HepG2 (cell line): ENCODE data around the gene CDC34. TPM values are rescaled to one million over a fixed set of nuclear protein-coding genes. Genes with fewer than 3 reads are reported as not detected.
A peak's percentile ranks its signal among the peaks of the same experiment; 100 is the strongest.

ENCODE experiments used
- ATM ChIP-seq: fragments of 450-650 bp; IDR thresholded peaks from 2 replicates; pipeline ENCODE4 v1.7.1; 2017; ENCODE audit warnings: mild to moderate bottlenecking, borderline replicate concordance
- BORCS8-MEF2B ChIP-seq: sonication (generic); formaldehyde crosslinking; IDR thresholded peaks from 2 replicates; pipeline ENCODE4 v1.8.0; 2022; ENCODE audit warnings: mild to moderate bottlenecking, missing genetic modification reagents
- ETV5 ChIP-seq: IDR thresholded peaks from 2 replicates; pipeline ENCODE4 v1.6.1; 2018; ENCODE audit warnings: missing biosample characterization, missing genetic modification reagents, inconsistent platforms, borderline replicate concordance
- KAT8 ChIP-seq: IDR thresholded peaks from 2 replicates; pipeline ENCODE4 v1.6.1; 2016; ENCODE audit warnings: missing genetic modification reagents, missing compliant biosample characterization
- KDM2A ChIP-seq: sonication (generic); formaldehyde crosslinking; IDR thresholded peaks from 2 replicates; pipeline ENCODE4 v1.4.0; 2020; ENCODE audit warnings: low read depth, missing genetic modification reagents, borderline replicate concordance
- MIXL1 ChIP-seq: IDR thresholded peaks from 2 replicates; pipeline ENCODE4 v1.6.1; 2016
- MTA1 ChIP-seq: sonication (generic); formaldehyde crosslinking; IDR thresholded peaks from 2 replicates; pipeline ENCODE4 v1.4.0; 2020; ENCODE audit warnings: missing genetic modification reagents, mild to moderate bottlenecking, borderline replicate concordance
- RAD51 ChIP-seq: fragments of 450-650 bp; IDR thresholded peaks from 2 replicates; pipeline ENCODE4 v1.6.1; 2016; ENCODE audit warnings: borderline replicate concordance
- REST ChIP-seq, 2 experiments: IDR thresholded peaks; 2 replicates each; pipeline ENCODE4 v1.6.1; 2011 to 2012; ENCODE audit warnings: low read length in 2 of 2, borderline replicate concordance in 1 of 2, low read depth in 1 of 2, mild to moderate bottlenecking in 1 of 2, moderate library complexity in 1 of 2
- SNAPC5 ChIP-seq: sonication (generic); formaldehyde crosslinking; IDR thresholded peaks from 2 replicates; pipeline ENCODE4 v1.8.1; 2023; ENCODE audit warnings: mild to moderate bottlenecking, missing genetic modification reagents, borderline replicate concordance
- SP2 ChIP-seq: sonication (generic); formaldehyde crosslinking; IDR thresholded peaks from 2 replicates; pipeline ENCODE4 v1.5.1; 2020; ENCODE audit warnings: mild to moderate bottlenecking, missing genetic modification reagents
- ZBTB2 ChIP-seq: sonication (generic); formaldehyde crosslinking; IDR thresholded peaks from 2 replicates; pipeline ENCODE4 v1.8.0; 2022; ENCODE audit warnings: low read depth, missing genetic modification reagents
- ZNF282 ChIP-seq: fragments of 450-650 bp; IDR thresholded peaks from 2 replicates; pipeline ENCODE4 v1.6.1; 2018; ENCODE audit not compliant: partially characterized antibody
- ZNF790 ChIP-seq: sonication (generic); formaldehyde crosslinking; IDR thresholded peaks from 2 replicates; pipeline ENCODE4 v1.8.0; 2022; ENCODE audit warnings: missing genetic modification reagents, mild to moderate bottlenecking, borderline replicate concordance
- polyA plus RNA-seq, 8 experiments: library from polyadenylated mRNA; depleted of rRNA in 3 of 8; stranded (reverse) in 7 of 8; unstranded in 1 of 8; fragments of >200 nt; fragmentation: Illumina TruSeq in 4 of 8; extraction: Trizol in 4 of 8; gene quantifications; 2 replicates each; pipeline versions ENCODE4 v1.2.1 to v1.2.3, GENCODE V29; 2011 to 2016; ENCODE audit warnings: low read depth in 4 of 8, missing spikeins in 1 of 8, mixed read lengths in 1 of 8; ENCODE audit not compliant: insufficient read depth in 1 of 8
- total RNA-seq, 5 experiments: library from RNA; depleted of rRNA; stranded (reverse); fragments of >200 nt; fragmentation: Illumina TruSeq; extraction: Trizol; gene quantifications; 2 replicates each; pipeline ENCODE4 v1.2.3, GENCODE V29; 2016; ENCODE audit warnings: low read depth in 1 of 5
- TF ChIP-seq, protein P1 (sequence below): sonication (generic); formaldehyde crosslinking; IDR thresholded peaks from 2 replicates; pipeline ENCODE4 v1.9.0; 2021; ENCODE audit warnings: missing genetic modification reagents, borderline replicate concordance
- TF ChIP-seq, protein P2 (sequence below): sonication (generic); formaldehyde crosslinking; IDR thresholded peaks from 2 replicates; pipeline ENCODE4 v1.4.0; 2020; ENCODE audit warnings: missing genetic modification reagents
- TF ChIP-seq, protein P3 (sequence below): sonication (generic); formaldehyde crosslinking; IDR thresholded peaks from 2 replicates; pipeline ENCODE4 v1.8.0; 2022; ENCODE audit warnings: mild to moderate bottlenecking, missing genetic modification reagents; ENCODE audit not compliant: insufficient replicate concordance

CDC34 gene
- total and polyA plus RNA-seq, 2 of the 13 experiments (the other 11 are each of a cell fraction or from before 2014, with no cell fraction given), result 138 to 150 TPM

DNA sequence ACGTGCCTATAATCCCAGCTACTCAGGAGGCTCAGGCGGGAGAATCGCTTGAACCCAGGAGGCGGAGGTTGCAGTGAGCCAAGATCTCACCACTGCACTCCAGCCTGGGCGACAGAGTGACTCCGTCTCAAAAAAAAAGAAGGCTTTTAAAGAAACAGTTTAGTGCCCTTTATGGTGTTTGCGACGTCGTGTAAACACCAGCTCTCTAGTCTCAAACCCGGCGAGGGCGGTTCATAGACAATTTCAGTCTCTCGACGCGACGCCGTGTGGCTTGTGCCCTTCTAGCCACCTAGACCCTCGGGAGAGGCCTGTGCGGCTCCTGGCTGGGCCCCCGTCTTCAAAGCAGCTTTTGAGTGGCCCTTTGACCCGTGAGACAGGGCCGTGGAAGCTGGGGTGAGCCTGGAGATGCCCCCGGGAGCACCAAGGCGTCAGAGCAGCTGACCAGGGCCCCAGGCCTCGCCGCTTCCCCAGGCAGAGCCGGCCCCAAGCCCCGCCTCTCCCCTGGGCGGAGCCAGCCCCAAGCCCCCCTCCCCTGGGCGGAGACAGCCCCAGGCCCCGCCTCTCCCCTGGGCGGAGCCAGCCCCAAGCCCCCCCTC, 40.3 kb upstream of the CDC34 start (continued):
- TF ChIP-seq, protein P1, sequence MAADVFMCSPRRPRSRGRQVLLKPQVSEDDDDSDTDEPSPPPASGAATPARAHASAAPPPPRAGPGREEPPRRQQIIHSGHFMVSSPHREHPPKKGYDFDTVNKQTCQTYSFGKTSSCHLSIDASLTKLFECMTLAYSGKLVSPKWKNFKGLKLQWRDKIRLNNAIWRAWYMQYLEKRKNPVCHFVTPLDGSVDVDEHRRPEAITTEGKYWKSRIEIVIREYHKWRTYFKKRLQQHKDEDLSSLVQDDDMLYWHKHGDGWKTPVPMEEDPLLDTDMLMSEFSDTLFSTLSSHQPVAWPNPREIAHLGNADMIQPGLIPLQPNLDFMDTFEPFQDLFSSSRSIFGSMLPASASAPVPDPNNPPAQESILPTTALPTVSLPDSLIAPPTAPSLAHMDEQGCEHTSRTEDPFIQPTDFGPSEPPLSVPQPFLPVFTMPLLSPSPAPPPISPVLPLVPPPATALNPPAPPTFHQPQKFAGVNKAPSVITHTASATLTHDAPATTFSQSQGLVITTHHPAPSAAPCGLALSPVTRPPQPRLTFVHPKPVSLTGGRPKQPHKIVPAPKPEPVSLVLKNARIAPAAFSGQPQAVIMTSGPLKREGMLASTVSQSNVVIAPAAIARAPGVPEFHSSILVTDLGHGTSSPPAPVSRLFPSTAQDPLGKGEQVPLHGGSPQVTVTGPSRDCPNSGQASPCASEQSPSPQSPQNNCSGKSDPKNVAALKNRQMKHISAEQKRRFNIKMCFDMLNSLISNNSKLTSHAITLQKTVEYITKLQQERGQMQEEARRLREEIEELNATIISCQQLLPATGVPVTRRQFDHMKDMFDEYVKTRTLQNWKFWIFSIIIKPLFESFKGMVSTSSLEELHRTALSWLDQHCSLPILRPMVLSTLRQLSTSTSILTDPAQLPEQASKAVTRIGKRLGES (CRISPR knock-in tag), result no peak
- TF ChIP-seq KDM2A (peak; percentile 67), MIXL1 (CRISPR knock-in tag) (0 out of 2 replicates have a peak, but pooled peaks have one; percentile 11), KAT8 (peak; percentile 68), RAD51 (no peak), MTA1 (peak; percentile 69; the same call in 1 of the 2 replicates), BORCS8-MEF2B (CRISPR knock-in tag) (peak; percentile 59; the same call in 1 of the 2 replicates), ATM (no peak), REST (IDR thresholded peaks at IDR 0.05; ENCODE audit: borderline replicate concordance in 1 of 2, low read depth in 1 of 2, low read length in 2 of 2) (no peak), ZNF790 (no peak), ETV5 (CRISPR knock-in tag) (peak; percentile 14; the same call in 1 of the 2 replicates), ZNF282 (no peak), ZBTB2 (CRISPR knock-in tag) (no peak), SNAPC5 (CRISPR knock-in tag) (0 out of 2 replicates have a peak, but pooled peaks have one; percentile 39), SP2 (CRISPR knock-in tag) (no peak)
- TF ChIP-seq, protein P2, sequence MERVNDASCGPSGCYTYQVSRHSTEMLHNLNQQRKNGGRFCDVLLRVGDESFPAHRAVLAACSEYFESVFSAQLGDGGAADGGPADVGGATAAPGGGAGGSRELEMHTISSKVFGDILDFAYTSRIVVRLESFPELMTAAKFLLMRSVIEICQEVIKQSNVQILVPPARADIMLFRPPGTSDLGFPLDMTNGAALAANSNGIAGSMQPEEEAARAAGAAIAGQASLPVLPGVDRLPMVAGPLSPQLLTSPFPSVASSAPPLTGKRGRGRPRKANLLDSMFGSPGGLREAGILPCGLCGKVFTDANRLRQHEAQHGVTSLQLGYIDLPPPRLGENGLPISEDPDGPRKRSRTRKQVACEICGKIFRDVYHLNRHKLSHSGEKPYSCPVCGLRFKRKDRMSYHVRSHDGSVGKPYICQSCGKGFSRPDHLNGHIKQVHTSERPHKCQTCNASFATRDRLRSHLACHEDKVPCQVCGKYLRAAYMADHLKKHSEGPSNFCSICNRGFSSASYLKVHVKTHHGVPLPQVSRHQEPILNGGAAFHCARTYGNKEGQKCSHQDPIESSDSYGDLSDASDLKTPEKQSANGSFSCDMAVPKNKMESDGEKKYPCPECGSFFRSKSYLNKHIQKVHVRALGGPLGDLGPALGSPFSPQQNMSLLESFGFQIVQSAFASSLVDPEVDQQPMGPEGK (CRISPR knock-in tag), result peak; percentile 45
- TF ChIP-seq, protein P3, sequence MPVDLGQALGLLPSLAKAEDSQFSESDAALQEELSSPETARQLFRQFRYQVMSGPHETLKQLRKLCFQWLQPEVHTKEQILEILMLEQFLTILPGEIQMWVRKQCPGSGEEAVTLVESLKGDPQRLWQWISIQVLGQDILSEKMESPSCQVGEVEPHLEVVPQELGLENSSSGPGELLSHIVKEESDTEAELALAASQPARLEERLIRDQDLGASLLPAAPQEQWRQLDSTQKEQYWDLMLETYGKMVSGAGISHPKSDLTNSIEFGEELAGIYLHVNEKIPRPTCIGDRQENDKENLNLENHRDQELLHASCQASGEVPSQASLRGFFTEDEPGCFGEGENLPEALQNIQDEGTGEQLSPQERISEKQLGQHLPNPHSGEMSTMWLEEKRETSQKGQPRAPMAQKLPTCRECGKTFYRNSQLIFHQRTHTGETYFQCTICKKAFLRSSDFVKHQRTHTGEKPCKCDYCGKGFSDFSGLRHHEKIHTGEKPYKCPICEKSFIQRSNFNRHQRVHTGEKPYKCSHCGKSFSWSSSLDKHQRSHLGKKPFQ, result no peak
